Measurements from ENCODE around the gene PDE4D.

Gene PDE4D

GRCh38 chr5:59547731-59548130 is 345.8 kb downstream of the PDE4D start:
- no peak for DNase-seq (ENCODE audit: low spot score)

- DNase-seq (ENCODE audit: low spot score) = no peak
Observed at GRCh38 chr5:59544573-59544972, 349.0 kb downstream of the PDE4D start.

- no peak for DNase-seq (ENCODE audit: low spot score)
Observed at GRCh38 chr5:59543821-59544442, 349.6 kb downstream of the PDE4D start.

DNA sequence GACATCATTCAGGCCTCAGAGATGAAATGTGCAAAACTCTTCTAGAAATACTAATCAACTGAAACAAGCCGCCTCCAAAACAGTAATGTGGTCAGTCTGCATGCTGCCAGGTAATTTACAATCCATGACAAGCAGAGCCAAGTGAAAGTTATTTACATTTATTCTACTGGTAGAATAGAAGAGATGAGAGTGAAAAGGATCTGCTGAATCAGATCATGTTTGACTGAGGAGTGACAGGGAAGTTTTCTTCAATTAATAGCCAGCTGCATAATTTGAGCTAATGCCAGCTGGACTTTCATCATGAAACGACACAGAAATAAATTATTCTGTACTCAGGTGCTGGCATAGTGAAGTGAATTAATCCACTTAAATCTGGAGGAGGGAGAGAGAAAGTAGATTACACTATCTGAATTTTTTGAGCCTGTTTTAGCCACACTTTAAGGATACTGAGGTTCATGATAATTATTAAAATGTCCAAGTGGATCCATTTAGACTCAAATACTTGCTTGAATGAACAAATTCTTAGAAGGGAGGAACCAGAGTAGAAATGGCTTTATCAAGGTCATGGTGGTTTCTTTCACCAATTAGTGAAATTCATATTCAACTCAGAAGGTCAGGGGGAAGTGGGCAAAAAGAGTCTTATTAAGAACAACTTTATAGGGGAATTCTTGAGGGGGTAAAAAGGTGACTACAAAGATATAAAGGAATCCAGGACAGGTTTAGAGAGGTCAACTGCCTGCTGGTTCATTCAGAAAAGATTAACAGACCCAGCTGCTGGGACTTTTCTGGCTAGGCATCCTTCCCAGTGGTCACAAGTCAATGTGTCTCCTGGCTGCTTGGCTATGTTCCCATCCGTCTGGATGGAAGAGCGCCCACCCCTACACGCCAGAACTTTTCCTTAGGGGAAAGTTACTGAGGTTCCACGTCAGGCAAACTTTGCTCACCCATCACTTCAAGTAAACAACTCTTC is 350.4 kb downstream of the PDE4D start:
- DNase-seq (ENCODE audit: low spot score) = no peak

GRCh38 chr5:59542306-59542705 is 351.2 kb downstream of the PDE4D start:
- DNase-seq (ENCODE audit: low spot score) = no peak

- no peak for DNase-seq (ENCODE audit: low spot score)
Observed at GRCh38 chr5:59540366-59540765, 353.2 kb downstream of the PDE4D start.

GRCh38 chr5:59538750-59539121 is 354.8 kb downstream of the PDE4D start:
- DNase-seq (ENCODE audit: low spot score) = no peak

DNA sequence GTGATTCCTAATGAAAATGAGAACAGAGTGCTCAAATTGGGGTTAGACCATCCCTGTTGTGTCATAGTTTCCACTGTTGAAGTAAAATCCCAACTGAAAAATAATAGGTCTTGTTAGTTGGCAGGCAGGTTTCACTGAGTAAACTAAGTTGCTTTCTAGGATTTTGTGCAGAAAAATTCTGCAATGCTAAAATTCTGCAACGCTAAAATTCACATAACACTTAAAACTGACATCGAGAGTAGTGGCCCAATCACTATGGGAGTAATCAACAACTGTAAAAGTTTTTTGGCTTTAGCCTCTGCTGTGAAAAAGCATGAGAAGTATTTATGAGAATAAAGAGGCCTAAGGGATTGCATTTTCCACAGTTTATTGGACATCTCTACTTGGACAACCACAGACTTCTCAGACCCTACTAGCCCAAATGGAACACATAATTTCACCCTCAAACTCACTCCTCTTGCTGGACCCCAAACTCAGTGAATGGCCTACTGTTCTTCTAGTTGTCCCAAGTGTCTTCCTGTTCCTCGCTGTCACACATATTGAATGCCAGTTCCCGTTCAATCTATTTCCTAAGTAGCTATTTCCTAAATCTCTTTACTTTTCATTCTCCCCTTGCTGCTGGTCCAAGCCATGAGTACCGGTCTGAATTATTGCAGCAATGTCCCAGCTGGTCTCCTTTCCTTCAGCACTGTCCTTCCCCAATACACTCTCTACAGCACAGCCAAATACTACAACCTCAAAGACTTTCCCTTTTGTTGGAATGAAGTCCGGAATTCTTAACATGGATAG is 355.4 kb downstream of the PDE4D start:
- no peak for DNase-seq (ENCODE audit: low spot score)

GRCh38 chr5:59536875-59537274 is 356.7 kb downstream of the PDE4D start:
- DNase-seq (ENCODE audit: low spot score) = no peak

DNA sequence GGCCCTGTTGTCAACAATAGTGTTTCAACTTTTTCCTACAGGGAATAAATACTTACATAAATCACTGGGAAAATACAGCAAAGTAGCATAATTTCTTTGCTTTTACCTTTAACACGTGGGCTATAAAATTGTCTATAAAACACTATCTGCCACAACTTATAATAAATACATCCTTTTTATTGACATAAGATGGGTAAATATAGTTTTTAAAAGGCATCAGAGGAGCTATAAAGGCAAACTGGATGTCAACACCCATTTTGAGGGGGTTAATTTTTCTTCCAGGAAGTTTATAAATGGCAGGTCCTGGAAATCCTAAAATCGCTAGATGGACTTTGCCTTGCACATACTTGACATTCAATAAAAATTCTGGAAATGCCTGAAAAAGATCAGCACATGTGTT is 358.0 kb downstream of the PDE4D start:
- DNase-seq (ENCODE audit: low spot score) = no peak

- DNase-seq (ENCODE audit: low spot score) = no peak
Observed at GRCh38 chr5:59533730-59534108, 359.8 kb downstream of the PDE4D start.

- no peak for DNase-seq (ENCODE audit: low spot score)
Observed at GRCh38 chr5:59532979-59533729, 360.4 kb downstream of the PDE4D start.

- DNase-seq (ENCODE audit: low spot score) = no peak
Observed at GRCh38 chr5:59529239-59529638, 364.3 kb downstream of the PDE4D start.

GRCh38 chr5:59528202-59528862 is 365.2 kb downstream of the PDE4D start:
- no peak for DNase-seq (ENCODE audit: low spot score)

DNA sequence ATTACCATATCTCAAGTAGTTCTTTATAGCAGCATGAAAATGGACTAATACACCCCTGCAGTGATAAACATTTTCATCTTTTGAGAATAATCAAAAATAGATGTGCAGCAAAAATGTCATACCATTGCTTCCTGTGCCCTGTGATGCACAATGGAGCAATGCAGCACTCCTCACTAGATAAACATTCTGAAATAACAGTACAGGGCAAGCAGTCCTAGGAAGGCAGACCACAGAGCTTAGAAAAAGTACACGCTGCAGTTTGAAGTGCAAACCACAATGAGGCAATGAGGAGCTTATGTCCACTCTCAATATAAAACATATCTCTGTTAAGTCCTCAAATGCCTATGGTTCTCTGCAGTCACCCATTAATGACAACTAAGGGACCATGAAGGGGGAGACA is 367.6 kb downstream of the PDE4D start:
- DNase-seq (ENCODE audit: low spot score) = no peak

- no peak for DNase-seq (ENCODE audit: low spot score)
Observed at GRCh38 chr5:59525311-59525710, 368.2 kb downstream of the PDE4D start.

GRCh38 chr5:59522201-59522831 is 371.2 kb downstream of the PDE4D start:
- DNase-seq (ENCODE audit: low spot score) = no peak

DNA sequence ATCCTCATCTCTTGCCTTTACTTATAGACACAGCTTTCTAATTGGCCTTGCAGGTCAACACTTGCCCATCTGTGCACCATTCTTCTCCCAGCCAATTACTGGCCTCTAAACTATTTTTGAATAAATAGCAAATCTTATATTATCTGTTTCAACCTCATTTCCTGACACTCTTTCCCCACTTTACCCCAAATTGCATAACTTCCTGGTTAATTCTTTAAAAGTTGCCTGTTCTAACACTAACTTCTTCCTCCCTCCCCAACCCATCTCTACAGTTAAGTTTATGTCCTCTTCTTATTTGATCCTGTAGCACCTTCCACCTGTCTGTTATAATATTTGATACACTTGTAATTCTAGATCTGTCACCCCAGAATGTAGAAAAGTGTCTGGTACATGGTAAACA is 372.1 kb downstream of the PDE4D start:
- DNase-seq (ENCODE audit: low spot score) = no peak

GRCh38 chr5:59519338-59519737 is 374.2 kb downstream of the PDE4D start:
- no peak for DNase-seq (ENCODE audit: low spot score)

DNA sequence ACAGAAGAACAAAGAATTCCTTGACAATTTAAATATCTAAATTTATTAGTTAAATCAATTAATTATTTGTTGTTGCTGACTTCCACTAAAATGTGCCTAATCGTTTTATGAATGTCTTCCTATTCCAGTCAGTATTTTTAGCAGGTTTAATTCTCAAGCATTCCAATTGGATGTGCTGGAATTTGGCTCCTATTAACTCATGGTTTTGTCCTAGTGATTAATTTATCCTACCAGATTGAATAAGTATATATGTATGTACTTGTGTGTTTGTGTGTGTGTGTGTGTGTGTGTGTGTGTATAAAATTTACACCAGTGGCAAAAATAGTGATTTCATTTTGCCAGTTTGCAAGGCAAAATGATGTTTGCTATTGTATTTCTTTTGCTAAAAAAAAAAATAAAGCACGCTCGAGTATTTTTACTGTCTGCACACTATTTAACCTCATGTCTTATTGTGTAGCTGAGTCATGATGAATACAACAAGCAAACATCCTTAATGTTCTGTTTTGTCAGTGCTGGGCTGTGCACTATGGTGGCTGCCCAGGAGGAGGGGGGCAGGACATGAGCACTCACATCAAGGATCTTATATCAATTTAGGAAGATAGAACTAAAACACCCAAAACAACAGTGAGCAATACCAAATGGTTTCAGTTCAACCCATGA is 375.5 kb downstream of the PDE4D start:
- no peak for DNase-seq (ENCODE audit: low spot score)
